Upper lobe of left lung (tissue), 6 donors: ENCODE measurements around the gene CLIP4. TPM values are rescaled to one million over a fixed set of nuclear protein-coding genes. Genes with fewer than 3 reads are reported as not detected.

Experiments used
- ATAC-seq, 2 donors: fragments of 200-7000 bp; cut with Tn5 transposase; one replicate each; pipeline ENCODE4 v1.9.1; 2022; ENCODE audit warnings: mild to moderate bottlenecking in 2 of 2, moderate library complexity in 2 of 2; ENCODE audit not compliant: low FRiP score in 2 of 2
- DNase-seq, 2 donors: peaks; one replicate each; pipeline ENCODE4 v3.0.0-alpha.2; 2019 to 2020
- H3K27ac ChIP-seq, 4 donors: fragments of 200-600 bp; sonication (generic); one replicate each; pipeline ENCODE4 v1.5.1; 2016 to 2019
- H3K27me3 ChIP-seq, 4 donors: fragments of 200-600 bp; sonication (generic); one replicate each; pipeline ENCODE4 v1.5.1; 2017 to 2019
- H3K36me3 ChIP-seq, 4 donors: fragments of 200-600 bp; sonication (generic); one replicate each; pipeline ENCODE4 v1.5.1; 2016 to 2019
- H3K4me1 ChIP-seq, 4 donors: fragments of 200-600 bp; sonication (generic); one replicate each; pipeline ENCODE4 v1.5.1; 2018 to 2019
- H3K4me3 ChIP-seq, 4 donors: fragments of 200-600 bp; sonication (generic); one replicate each; pipeline ENCODE4 v1.5.1; 2017 to 2019; ENCODE audit warnings: mild to moderate bottlenecking in 2 of 4, moderate library complexity in 1 of 4
- H3K9me3 ChIP-seq, 4 donors: fragments of 200-600 bp; sonication (generic); one replicate each; pipeline ENCODE4 v1.5.1; 2018 to 2019
- CTCF ChIP-seq, 6 experiments: fragments of 450-650 bp in 4 of 6; fragments of 200-600 bp in 2 of 6; sonication (generic) in 2 of 6; IDR thresholded peaks; one replicate each; pipeline ENCODE4 v1.5.1; 2016 to 2019; ENCODE audit warnings: antibody characterized with exemption in 6 of 6
- EP300 ChIP-seq, 4 donors: sonication (generic); formaldehyde crosslinking; IDR thresholded peaks; one replicate each; pipeline ENCODE4 v1.5.1; 2017; ENCODE audit warnings: antibody characterized with exemption in 4 of 4, control low read depth in 2 of 4
- POLR2A ChIP-seq, 4 donors: fragments of 450-650 bp; IDR thresholded peaks; one replicate each; pipeline ENCODE4 v1.5.1; 2016 to 2017; ENCODE audit warnings: antibody characterized with exemption in 4 of 4, mild to moderate bottlenecking in 2 of 4
- POLR2AphosphoS5 ChIP-seq, 2 donors: sonication (generic); formaldehyde crosslinking; IDR thresholded peaks; one replicate each; pipeline ENCODE4 v1.5.1; 2017; ENCODE audit warnings: antibody characterized with exemption in 2 of 2
- WGBS, 2 donors: methylation state at CpG; one replicate each; pipeline ENCODE4 v1.1.5; 2017 to 2018; 5-methylcytosine and 5-hydroxymethylcytosine counted together
- total RNA-seq, 6 donors: library from RNA; depleted of rRNA in 4 of 6; stranded (reverse); fragments of >200 nt in 4 of 6; gene quantifications; one replicate each; pipeline versions ENCODE4 v1.1.0 to v1.2.1, GENCODE V29; 2016 to 2021
- donor health status: DM: no; HTN: no; CAD: no; lungs with moderate emphysema.
- donor health status: DM: no; HTN: yes; CAD: no; lungs with severe emphysema.

Gene CLIP4
- total RNA-seq, 6 donors from 2014 or later: 46.0 to 104 (median 69.5) TPM

- WGBS, 2 donors: 71 to 82% methylated on average over 8 to 11 of the region's 11 CpGs
- DNase-seq (peak in 1 of 2 donors; percentile 16), ATAC-seq (no peak)
- H3K27me3 ChIP-seq: no peaks in the 10 kb centered on the region
- TF ChIP-seq EP300 (IDR thresholded peaks at IDR 0.05): no peak
- TF ChIP-seq CTCF (IDR thresholded peaks at IDR 0.05): no peak
- TF ChIP-seq POLR2A (IDR thresholded peaks at IDR 0.05): no peak
- TF ChIP-seq POLR2AphosphoS5 (IDR thresholded peaks at IDR 0.05): no peak
- no peaks in the 10 kb centered on the region for H3K4me1 ChIP-seq
- no peaks in the 10 kb centered on the region for H3K36me3 ChIP-seq
- H3K9me3 ChIP-seq: no peaks in the 10 kb centered on the region
- peak overlapping the region in 1 of 4 donors; percentile 43 for H3K27ac ChIP-seq
- no peak overlapping the region for H3K4me3 ChIP-seq
Observed at GRCh38 chr2:29222381-29223179, 107.4 kb downstream of the CLIP4 start.

GRCh38 chr2:29223257-29223656, 108.0 kb downstream of the CLIP4 start:
- H3K27ac ChIP-seq: peak overlapping the region in 1 of 4 donors; percentile 43
- ATAC-seq (no peak), DNase-seq (peak in 1 of 2 donors; percentile 15)
- no peaks in the 10 kb centered on the region for H3K27me3 ChIP-seq
- H3K9me3 ChIP-seq: no peaks in the 10 kb centered on the region
- no peaks in the 10 kb centered on the region for H3K36me3 ChIP-seq
- no peaks in the 10 kb centered on the region for H3K4me1 ChIP-seq
- TF ChIP-seq POLR2AphosphoS5 (IDR thresholded peaks at IDR 0.05): no peak
- WGBS, 2 donors: 93 to 100% methylated on average over 7 to 11 of the region's 11 CpGs
- no peak overlapping the region for H3K4me3 ChIP-seq

- Histone ChIP-seq H3K9me3 (no peaks in the 10 kb centered on the region), H3K4me3 (no peak overlapping the region), H3K36me3 (no peaks in the 10 kb centered on the region), H3K27me3 (no peaks in the 10 kb centered on the region), H3K27ac (peak overlapping the region in 1 of 4 donors; percentile 43), H3K4me1 (no peaks in the 10 kb centered on the region)
- 73 to 75% methylated on average over 7 of the region's 7 CpGs for WGBS, 2 donors
- ATAC-seq (peak; percentile 25 to 84), DNase-seq (peak in 1 of 2 donors; percentile 60)
- no peak for TF ChIP-seq EP300 (IDR thresholded peaks at IDR 0.05)
- TF ChIP-seq POLR2A (IDR thresholded peaks at IDR 0.05): no peak
- TF ChIP-seq POLR2AphosphoS5 (IDR thresholded peaks at IDR 0.05): peak; percentile 7 to 10
- no peak for TF ChIP-seq CTCF (IDR thresholded peaks at IDR 0.05)
Observed at GRCh38 chr2:29223851-29224692, 108.9 kb downstream of the CLIP4 start.

- TF ChIP-seq POLR2A (IDR thresholded peaks at IDR 0.05) (no peak), POLR2AphosphoS5 (IDR thresholded peaks at IDR 0.05) (no peak), EP300 (IDR thresholded peaks at IDR 0.05) (no peak), CTCF (IDR thresholded peaks at IDR 0.05) (no peak)
- Histone ChIP-seq H3K27ac (peak overlapping the region in 1 of 4 donors; percentile 43), H3K36me3 (no peaks in the 10 kb centered on the region), H3K9me3 (no peaks in the 10 kb centered on the region), H3K27me3 (no peaks in the 10 kb centered on the region), H3K4me1 (no peaks in the 10 kb centered on the region), H3K4me3 (no peak overlapping the region)
- ATAC-seq: no peak
- no peak for DNase-seq
- whole genome bisulfite sequencing, 2 donors: 77 to 78% methylated on average over 16 to 17 of the region's 17 CpGs
Observed at GRCh38 chr2:29224693-29225551, 109.7 kb downstream of the CLIP4 start.
